Naive thymus-derived CD4-positive, alpha-beta T cell (primary cell): Measurements from ENCODE around the gene MAP2K5. TPM values are rescaled to one million over a fixed set of nuclear protein-coding genes. Genes with fewer than 3 reads are reported as not detected.

Experiments used
- ATAC-seq: fragments of 150-1000 bp; cut with Tn5 transposase; 2 replicates; pipeline ENCODE4 v1.10.0; 2021; ENCODE audit warnings: mild to moderate bottlenecking, moderate library complexity
- CTCF ChIA-PET: fragments of 350-600 bp; sonication (Branson Sonifier 250); formaldehyde crosslinking; loops from one replicate; lab custom pipeline; 2021; ENCODE audit warnings: antibody characterized with exemption; lab: Charles Lee
- POLR2A ChIA-PET: fragments of 350-600 bp; sonication (Branson Sonifier 250); formaldehyde crosslinking; loops from one replicate; lab custom pipeline; 2021; ENCODE audit warnings: antibody characterized with exemption, inconsistent platforms; lab: Charles Lee
- DNase-seq, 9 donors: peaks; one replicate each; pipeline versions ENCODE4 v3.0.0 to v3.0.0-alpha.2; 2020 to 2022; ENCODE audit warnings: mixed read lengths in 1 of 9
- H3K27ac ChIP-seq: one replicate; pipeline ENCODE4 v1.7.0; 2013; ENCODE audit warnings: mild to moderate bottlenecking, low read depth, low read length, moderate library complexity
- H3K27me3 ChIP-seq, 2 donors: one replicate each; pipeline ENCODE4 v1.7.0; 2013; ENCODE audit warnings: low read length in 2 of 2, mild to moderate bottlenecking in 2 of 2, moderate library complexity in 2 of 2; ENCODE audit not compliant: control insufficient read depth in 2 of 2, insufficient read depth in 2 of 2
- H3K36me3 ChIP-seq, 3 experiments: 1 replicate in 2 of 3; 2 replicates in 1 of 3; pipeline ENCODE4 v1.7.0; 2013; ENCODE audit warnings: low read length in 3 of 3, mild to moderate bottlenecking in 3 of 3, moderate library complexity in 1 of 3; ENCODE audit not compliant: insufficient read depth in 3 of 3, control insufficient read depth in 2 of 3
- H3K4me1 ChIP-seq, 2 donors: one replicate each; pipeline ENCODE4 v1.7.0; 2013; ENCODE audit warnings: low read length in 2 of 2, mild to moderate bottlenecking in 2 of 2, moderate library complexity in 1 of 2; ENCODE audit not compliant: control insufficient read depth in 2 of 2, insufficient read depth in 2 of 2
- H3K4me3 ChIP-seq: 2 replicates; pipeline ENCODE4 v1.7.0; 2013; ENCODE audit warnings: mild to moderate bottlenecking, low read length
- H3K9me3 ChIP-seq, 3 experiments: 1 replicate in 2 of 3; 2 replicates in 1 of 3; pipeline ENCODE4 v1.7.0; 2013; ENCODE audit warnings: low read length in 3 of 3; ENCODE audit not compliant: control insufficient read depth in 2 of 3
- H3K27ac Mint-ChIP-seq, 9 donors: one replicate each; pipeline ENCODE4 v1.8.0; 2020 to 2022; ENCODE audit warnings: mixed read lengths in 9 of 9, mild to moderate bottlenecking in 8 of 9, moderate library complexity in 5 of 9, inconsistent platforms in 2 of 9
- H3K27me3 Mint-ChIP-seq, 5 donors: one replicate each; pipeline ENCODE4 v1.8.0; 2021 to 2022; ENCODE audit warnings: mixed read lengths in 5 of 5, mild to moderate bottlenecking in 1 of 5
- H3K36me3 Mint-ChIP-seq, 5 donors: one replicate each; pipeline ENCODE4 v1.8.0; 2020 to 2022; ENCODE audit warnings: mixed read lengths in 5 of 5, mild to moderate bottlenecking in 3 of 5, inconsistent platforms in 1 of 5
- H3K4me1 Mint-ChIP-seq, 7 donors: one replicate each; pipeline ENCODE4 v1.8.0; 2020 to 2022; ENCODE audit warnings: mixed read lengths in 7 of 7, mild to moderate bottlenecking in 3 of 7, inconsistent platforms in 1 of 7
- H3K4me3 Mint-ChIP-seq, 10 donors: one replicate each; pipeline ENCODE4 v1.8.0; 2020 to 2022; ENCODE audit warnings: mild to moderate bottlenecking in 10 of 10, mixed read lengths in 10 of 10, moderate library complexity in 6 of 10, inconsistent platforms in 2 of 10
- H3K9me3 Mint-ChIP-seq, 11 donors: one replicate each; pipeline ENCODE4 v1.8.0; 2020 to 2022; ENCODE audit warnings: mixed read lengths in 11 of 11, mild to moderate bottlenecking in 4 of 11, inconsistent platforms in 1 of 11, moderate library complexity in 1 of 11
- intact Hi-C, 2 donors: fragments of 100-400 bp; cut with micrococcal nuclease; formaldehyde crosslinking; loops; one replicate each; pipeline ENCODE4 v1.15.1; 2023
- polyA plus RNA-seq, 2 donors: library from polyadenylated mRNA; unstranded; fragments of 300-500 nt; fragmentation: Illumina TruSeq; gene quantifications; one replicate each; pipeline ENCODE4 v1.2.3, GENCODE V29; 2021
- total RNA-seq, 6 experiments: library from RNA in 5 of 6; stranded (reverse) in 5 of 6; gene quantifications; 1 replicate in 5 of 6; 2 replicates in 1 of 6; pipeline ENCODE4 v1.2.3 and lab custom pipeline; 2021 to 2026

The MAP2K5 gene
- total and polyA plus RNA-seq, 7 experiments from 2014 or later, result 22.7 to 43.4 (median 33.9) TPM

DNA sequence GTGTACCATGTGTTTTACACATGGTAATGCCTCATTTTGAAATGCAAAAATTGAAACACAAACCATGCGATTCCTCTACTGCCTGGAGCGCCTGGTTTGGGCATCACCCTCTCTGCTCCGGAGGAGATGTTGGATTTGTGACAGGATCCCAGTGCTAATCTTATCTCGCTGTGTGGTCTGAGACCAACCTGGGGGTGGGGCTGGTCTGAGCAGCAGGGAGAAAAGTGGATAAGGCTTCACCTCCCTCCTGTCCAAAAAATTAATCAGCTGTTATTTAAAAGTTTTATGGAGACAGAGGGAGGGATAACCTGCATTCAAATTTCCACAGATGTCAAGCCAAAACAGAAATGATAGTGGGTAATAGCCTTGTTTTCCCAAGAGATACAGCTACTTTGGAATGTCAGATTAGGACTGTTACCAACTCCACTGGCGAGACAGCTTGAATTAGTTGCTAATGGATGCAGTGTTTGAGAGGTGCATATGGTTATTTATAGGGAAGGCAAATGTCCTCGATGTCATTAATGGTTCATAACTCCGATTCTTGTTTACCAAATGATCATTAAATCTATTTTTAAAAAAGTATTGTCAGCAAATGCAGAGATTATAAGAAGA, 228.8 kb downstream of the MAP2K5 start:
- Mint-ChIP-seq H3K4me3 (no peak overlapping the region), H3K27ac (no peak overlapping the region), H3K9me3 (no peaks in the 10 kb centered on the region), H3K4me1 (peaks cover 0 to 21% (median 10%) of the 10 kb centered on the region in 7 donors), H3K36me3 (peaks cover 0 to 43% (median 16%) of the 10 kb centered on the region in 5 donors), H3K27me3 (no peaks in the 10 kb centered on the region)
- no peak for ATAC-seq
- Histone ChIP-seq H3K9me3 (no peaks in the 10 kb centered on the region), H3K36me3 (no peaks in the 10 kb centered on the region), H3K27me3 (no peaks in the 10 kb centered on the region), H3K27ac (no peak overlapping the region), H3K4me3 (no peak overlapping the region), H3K4me1 (no peaks in the 10 kb centered on the region)
- ChIA-PET POLR2A (interaction anchor here (1.1 kb wide), 1 partner anchor 14 kb away, joined by 3 read pairs; no protein-coding TSS in a partner anchor), CTCF (no interaction called here)
- DNase-seq, result no peak
- intact Hi-C loops, result loop anchor here in 1 of 2 donors (2.0 kb wide), 1 partner anchor 18 kb away; no protein-coding TSS in a partner anchor

DNA sequence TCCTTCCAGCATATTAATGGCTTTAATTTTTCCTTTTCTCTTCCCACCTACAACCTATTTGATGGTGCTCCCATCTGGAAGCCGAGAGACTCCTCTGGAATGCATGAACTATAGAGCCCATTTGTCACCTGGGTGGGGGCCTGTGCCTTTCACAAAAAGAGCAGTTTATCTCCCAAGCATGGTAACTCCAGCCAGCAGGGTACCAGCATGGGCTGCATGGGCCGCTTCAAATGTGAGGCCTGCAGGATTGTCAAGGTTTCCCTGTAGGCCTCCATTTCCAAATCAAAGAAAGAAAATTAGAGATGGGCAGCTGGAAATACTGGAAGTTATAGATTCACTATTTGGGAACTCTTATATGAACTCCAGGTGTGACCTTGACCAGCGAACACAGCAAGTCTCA, 232.1 kb downstream of the MAP2K5 start:
- ChIA-PET POLR2A (no interaction called here), CTCF (no interaction called here)
- DNase-seq, result no peak
- Histone ChIP-seq H3K4me1 (no peaks in the 10 kb centered on the region), H3K27ac (no peak overlapping the region), H3K27me3 (no peaks in the 10 kb centered on the region), H3K36me3 (no peaks in the 10 kb centered on the region), H3K9me3 (no peaks in the 10 kb centered on the region), H3K4me3 (no peak overlapping the region)
- Mint-ChIP-seq H3K36me3 (peaks cover 0 to 23% (median 6%) of the 10 kb centered on the region in 5 donors), H3K27me3 (no peaks in the 10 kb centered on the region), H3K4me3 (no peak overlapping the region), H3K9me3 (no peaks in the 10 kb centered on the region), H3K27ac (no peak overlapping the region), H3K4me1 (peaks cover 0 to 3% (median 0%) of the 10 kb centered on the region in 7 donors)
- intact Hi-C loops, result no loop called here
- ATAC-seq, result no peak

DNA sequence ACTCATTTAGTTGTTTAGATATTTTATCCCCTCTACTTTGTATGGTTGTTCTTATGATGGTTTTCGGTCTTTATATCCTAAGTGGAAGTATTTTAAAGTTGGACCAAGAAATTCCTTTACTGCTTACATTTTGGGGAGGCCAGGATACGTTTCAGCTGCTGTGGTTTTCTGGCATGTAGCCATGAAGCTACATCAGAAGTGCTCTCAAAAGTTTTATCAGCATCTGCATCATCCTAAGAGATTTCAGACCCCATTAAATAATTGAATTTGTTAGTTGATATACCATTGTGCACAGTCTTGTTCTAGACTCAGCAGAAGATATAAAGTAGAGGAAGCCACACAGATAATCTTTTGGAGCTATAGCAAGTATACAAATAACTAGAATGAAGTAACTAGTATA, 232.7 kb downstream of the MAP2K5 start:
- ChIA-PET CTCF (no interaction called here), POLR2A (no interaction called here)
- Mint-ChIP-seq H3K4me1 (peaks cover 0 to 4% (median 0%) of the 10 kb centered on the region in 7 donors), H3K27ac (no peak overlapping the region), H3K27me3 (no peaks in the 10 kb centered on the region), H3K9me3 (no peaks in the 10 kb centered on the region), H3K36me3 (peaks cover 0 to 21% (median 6%) of the 10 kb centered on the region in 5 donors), H3K4me3 (no peak overlapping the region)
- no peaks in the 10 kb centered on the region for H3K4me1 ChIP-seq
- H3K4me3 ChIP-seq, result no peak overlapping the region
- H3K36me3 ChIP-seq, result no peaks in the 10 kb centered on the region
- no peak for DNase-seq
- no peak for ATAC-seq
- no peak overlapping the region for H3K27ac ChIP-seq
- intact Hi-C loops, result no loop called here
- H3K27me3 ChIP-seq, result no peaks in the 10 kb centered on the region
- H3K9me3 ChIP-seq, result no peaks in the 10 kb centered on the region

DNA sequence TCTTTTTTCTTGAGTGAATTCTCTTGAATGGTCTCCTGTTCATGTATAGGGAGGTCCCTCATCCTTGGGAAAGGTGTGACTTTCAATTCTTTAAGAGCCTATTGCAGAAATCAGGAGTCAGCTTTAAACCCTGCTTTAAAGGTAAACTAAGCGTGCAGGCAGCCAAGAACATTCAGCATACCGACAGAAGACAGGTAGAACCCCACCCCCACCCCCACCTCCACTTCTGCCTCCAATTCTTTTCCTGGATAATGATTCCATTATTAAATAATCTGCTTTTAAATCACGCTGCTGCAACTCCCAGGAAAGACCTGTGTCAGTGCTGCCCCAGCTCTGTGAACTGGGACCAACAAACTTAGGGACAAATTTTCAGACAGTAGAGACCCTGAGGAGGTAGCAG, 233.5 kb downstream of the MAP2K5 start:
- DNase-seq (no peak), ATAC-seq (no peak)
- Histone ChIP-seq H3K27ac (no peak overlapping the region), H3K4me3 (no peak overlapping the region), H3K27me3 (no peaks in the 10 kb centered on the region), H3K9me3 (no peaks in the 10 kb centered on the region), H3K4me1 (no peaks in the 10 kb centered on the region), H3K36me3 (no peaks in the 10 kb centered on the region)
- intact Hi-C loops, result no loop called here
- POLR2A ChIA-PET, result no interaction called here
- Mint-ChIP-seq H3K27me3 (no peaks in the 10 kb centered on the region), H3K36me3 (peaks cover 0 to 19% (median 6%) of the 10 kb centered on the region in 5 donors), H3K27ac (no peak overlapping the region), H3K9me3 (no peaks in the 10 kb centered on the region), H3K4me1 (peaks cover 0 to 5% (median 0%) of the 10 kb centered on the region in 7 donors), H3K4me3 (no peak overlapping the region)
- CTCF ChIA-PET, result no interaction called here

DNA sequence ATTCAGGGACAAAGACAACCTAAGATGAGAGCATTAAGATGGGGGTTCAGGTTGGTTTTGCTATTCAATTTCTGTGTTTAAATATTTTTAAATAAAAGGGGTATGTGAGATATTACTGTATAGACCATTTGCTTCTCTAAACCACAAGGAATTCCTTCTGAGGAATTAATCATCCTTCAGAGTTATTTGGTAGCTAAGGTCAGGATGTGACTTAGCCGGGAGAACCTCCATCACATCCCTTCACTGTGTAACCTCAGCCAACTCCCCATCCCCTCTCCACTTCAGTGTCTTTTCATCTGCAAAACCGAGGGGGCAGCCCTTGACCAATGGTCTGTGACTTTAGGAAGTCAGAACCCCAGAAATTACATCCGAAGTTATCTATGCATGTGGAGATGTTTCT, 234.1 kb downstream of the MAP2K5 start:
- H3K4me3 Mint-ChIP-seq, result no peak overlapping the region
- H3K4me1 ChIP-seq, result no peaks in the 10 kb centered on the region
- no peaks in the 10 kb centered on the region for H3K9me3 ChIP-seq
- H3K27ac ChIP-seq, result no peak overlapping the region
- H3K27ac Mint-ChIP-seq, result no peak overlapping the region
- peaks cover 0 to 19% (median 6%) of the 10 kb centered on the region in 5 donors for H3K36me3 Mint-ChIP-seq
- H3K27me3 Mint-ChIP-seq, result no peaks in the 10 kb centered on the region
- H3K4me3 ChIP-seq, result no peak overlapping the region
- H3K4me1 Mint-ChIP-seq, result peaks cover 0 to 5% (median 0%) of the 10 kb centered on the region in 7 donors
- intact Hi-C loops, result no loop called here
- ChIA-PET CTCF (no interaction called here), POLR2A (interaction anchor here (0.7 kb wide), 1 partner anchor 278 kb away, joined by 3 read pairs; the partner anchor contains the start of gene PIAS1)
- no peaks in the 10 kb centered on the region for H3K36me3 ChIP-seq
- no peaks in the 10 kb centered on the region for H3K27me3 ChIP-seq
- ATAC-seq, result no peak
- DNase-seq, result no peak
- H3K9me3 Mint-ChIP-seq, result no peaks in the 10 kb centered on the region

DNA sequence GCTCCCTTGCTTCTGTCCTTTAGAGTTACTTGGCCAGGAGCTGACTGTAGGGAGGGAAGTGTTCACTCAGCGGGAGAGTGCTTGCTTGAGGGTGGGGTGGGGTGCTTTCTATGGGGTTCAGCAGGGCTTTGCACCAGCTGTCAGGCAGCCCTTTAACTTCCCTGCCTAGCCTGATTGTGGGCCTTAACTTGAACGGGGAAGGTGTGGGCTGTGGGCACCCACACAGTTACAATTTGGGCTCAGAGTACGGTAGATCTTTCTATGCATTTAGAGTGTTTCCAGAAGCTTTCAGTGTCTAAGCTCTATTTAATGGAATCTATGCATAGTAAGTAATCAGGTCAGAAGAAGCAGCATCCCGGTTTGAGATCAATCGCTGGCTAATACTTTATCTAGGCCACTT, 234.6 kb downstream of the MAP2K5 start:
- H3K4me1 Mint-ChIP-seq, result peaks cover 2 to 5% (median 4%) of the 10 kb centered on the region in 7 donors
- CTCF ChIA-PET, result no interaction called here
- Histone ChIP-seq H3K9me3 (no peaks in the 10 kb centered on the region), H3K27me3 (no peaks in the 10 kb centered on the region), H3K27ac (no peak overlapping the region), H3K36me3 (no peaks in the 10 kb centered on the region), H3K4me3 (no peak overlapping the region), H3K4me1 (no peaks in the 10 kb centered on the region)
- no peaks in the 10 kb centered on the region for H3K9me3 Mint-ChIP-seq
- H3K36me3 Mint-ChIP-seq, result peaks cover 0 to 19% (median 6%) of the 10 kb centered on the region in 5 donors
- ATAC-seq (no peak), DNase-seq (no peak)
- H3K27ac Mint-ChIP-seq, result no peak overlapping the region
- no peak overlapping the region for H3K4me3 Mint-ChIP-seq
- POLR2A ChIA-PET, result interaction anchor here (0.7 kb wide), 1 partner anchor 277 kb away, joined by 3 read pairs; the partner anchor contains the start of gene PIAS1
- intact Hi-C loops, result no loop called here
- no peaks in the 10 kb centered on the region for H3K27me3 Mint-ChIP-seq

DNA sequence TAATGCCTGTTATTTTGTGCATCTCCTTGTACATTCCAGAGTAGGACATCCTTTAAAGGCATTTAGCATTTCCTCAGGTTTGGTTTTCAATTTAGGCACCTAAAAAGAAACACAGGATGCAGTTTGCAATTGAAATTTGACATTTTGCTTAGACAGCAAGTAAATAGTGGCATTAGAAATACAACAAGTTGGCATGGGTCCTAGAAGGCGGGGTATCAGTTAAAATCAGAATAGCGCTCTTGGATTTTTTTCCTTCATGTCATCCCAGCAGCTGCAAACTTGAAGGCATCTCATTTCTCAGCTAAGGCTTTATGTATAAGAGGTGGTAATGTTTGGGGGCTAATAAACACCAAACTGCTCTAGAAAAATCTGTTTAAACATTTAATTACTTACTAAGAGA, 235.3 kb downstream of the MAP2K5 start:
- no peaks in the 10 kb centered on the region for H3K27me3 Mint-ChIP-seq
- H3K27me3 ChIP-seq, result no peaks in the 10 kb centered on the region
- DNase-seq, result no peak
- H3K4me3 Mint-ChIP-seq, result no peak overlapping the region
- H3K9me3 ChIP-seq, result no peaks in the 10 kb centered on the region
- no peak overlapping the region for H3K27ac ChIP-seq
- H3K9me3 Mint-ChIP-seq, result no peaks in the 10 kb centered on the region
- H3K4me1 ChIP-seq, result peaks cover 0 to 3% of the 10 kb centered on the region in 2 donors
- no peak overlapping the region for H3K27ac Mint-ChIP-seq
- peaks cover 0 to 19% (median 6%) of the 10 kb centered on the region in 5 donors for H3K36me3 Mint-ChIP-seq
- CTCF ChIA-PET, result no interaction called here
- peaks cover 2 to 12% (median 9%) of the 10 kb centered on the region in 7 donors for H3K4me1 Mint-ChIP-seq
- no peaks in the 10 kb centered on the region for H3K36me3 ChIP-seq
- intact Hi-C loops, result no loop called here
- no peak for ATAC-seq
- no peak overlapping the region for H3K4me3 ChIP-seq
- POLR2A ChIA-PET, result no interaction called here
